Stimulated activated CD4-positive, alpha-beta T cell treated with anti-CD3 and anti-CD28 coated beads, Interleukin-2, amount 100 ng/mL, for 48 hours (primary cell): ENCODE results near the gene PFDN2.
"Not testable (repeated sequence)": the region's sequence is repeated elsewhere in the genome, so short reads cannot be mapped to it uniquely, and the experiment has no call there.

Experiments used
- DNase-seq, 2 donors: peaks; one replicate each; pipeline ENCODE4 v3.0.0-alpha.2; 2020

PFDN2 gene

GRCh38 chr1:161079436-161080110, 38.3 kb downstream of the PFDN2 start:
- no peak for DNase-seq

- DNase-seq = no peak
Observed at GRCh38 chr1:161077426-161077825, 40.4 kb downstream of the PFDN2 start.

- no peak for DNase-seq
Observed at GRCh38 chr1:161076410-161076809, 41.4 kb downstream of the PFDN2 start.

- no peak for DNase-seq
Observed at GRCh38 chr1:161074676-161075368, 43.0 kb downstream of the PFDN2 start.

GRCh38 chr1:161073474-161074121, 44.2 kb downstream of the PFDN2 start:
- DNase-seq = no peak

- no peak for DNase-seq
Observed at GRCh38 chr1:161072751-161073449, 44.9 kb downstream of the PFDN2 start.

GRCh38 chr1:161071886-161072371, 45.9 kb downstream of the PFDN2 start:
- peak; percentile 37 to 41 for DNase-seq

GRCh38 chr1:161070761-161071160, 47.1 kb downstream of the PFDN2 start:
- DNase-seq = no peak

- DNase-seq = peak; percentile 64 to 66
Observed at GRCh38 chr1:161069731-161070270, 48.0 kb downstream of the PFDN2 start, which contains the start of gene ARHGAP30. TSS of gene ARHGAP30 (minus strand) at chr1:161069891. CDS start at chr1:161069624, 267 bp downstream.

- DNase-seq = no peak
Observed at GRCh38 chr1:161069241-161069640, 48.6 kb downstream of the PFDN2 start.

GRCh38 chr1:161068306-161069234, 49.3 kb downstream of the PFDN2 start:
- peak; percentile 68 to 69 for DNase-seq

GRCh38 chr1:161066694-161067093, 51.1 kb downstream of the PFDN2 start:
- DNase-seq = no peak

GRCh38 chr1:161065681-161066080, 52.2 kb downstream of the PFDN2 start:
- not testable (repeated sequence) for DNase-seq

- DNase-seq = not testable (repeated sequence)
Observed at GRCh38 chr1:161063936-161064335, 53.9 kb downstream of the PFDN2 start.

- no peak for DNase-seq
Observed at GRCh38 chr1:161061419-161061818, 56.4 kb downstream of the PFDN2 start.

GRCh38 chr1:161059293-161059692, 58.5 kb downstream of the PFDN2 start:
- DNase-seq = no peak

GRCh38 chr1:161054805-161055204, 63.0 kb downstream of the PFDN2 start:
- no peak for DNase-seq

- no peak for DNase-seq
Observed at GRCh38 chr1:161054232-161054631, 63.6 kb downstream of the PFDN2 start.

GRCh38 chr1:161052899-161053298, 64.9 kb downstream of the PFDN2 start:
- no peak for DNase-seq

GRCh38 chr1:161051219-161051618, 66.6 kb downstream of the PFDN2 start:
- no peak for DNase-seq
